Measurements from ENCODE around the gene TRIM17.
"Not testable (repeated sequence)": the region's sequence is repeated elsewhere in the genome, so short reads cannot be mapped to it uniquely, and the experiment has no call there.

The TRIM17 gene

GRCh38 chr1:228446852-228447251, 30.2 kb upstream of the TRIM17 start:
- DNase-seq = no peak

- DNase-seq = peak in 1 of 2 donors; percentile 26
Observed at GRCh38 chr1:228445843-228446650, 29.4 kb upstream of the TRIM17 start.

GRCh38 chr1:228445490-228445842, 28.8 kb upstream of the TRIM17 start:
- no peak for DNase-seq

GRCh38 chr1:228443395-228443794, 26.7 kb upstream of the TRIM17 start:
- DNase-seq = no peak

- no peak for DNase-seq
Observed at GRCh38 chr1:228440761-228441500, 24.3 kb upstream of the TRIM17 start.

GRCh38 chr1:228438266-228438665, 21.6 kb upstream of the TRIM17 start:
- DNase-seq = no peak

- no peak for DNase-seq
Observed at GRCh38 chr1:228437424-228437962, 20.8 kb upstream of the TRIM17 start.

GRCh38 chr1:228434689-228435088, 18.0 kb upstream of the TRIM17 start:
- DNase-seq = no peak

- DNase-seq = not testable (repeated sequence)
Observed at GRCh38 chr1:228433337-228434053, 16.8 kb upstream of the TRIM17 start.

- no peak for DNase-seq
Observed at GRCh38 chr1:228430243-228430642, 13.6 kb upstream of the TRIM17 start.

GRCh38 chr1:228429698-228430097, 13.0 kb upstream of the TRIM17 start:
- DNase-seq = no peak

- DNase-seq = no peak
Observed at GRCh38 chr1:228429007-228429406, 12.3 kb upstream of the TRIM17 start.

GRCh38 chr1:228428412-228428811, 11.8 kb upstream of the TRIM17 start:
- no peak for DNase-seq

GRCh38 chr1:228426518-228427175, 10.0 kb upstream of the TRIM17 start:
- no peak for DNase-seq

- DNase-seq = no peak
Observed at GRCh38 chr1:228424685-228425660, 8.3 kb upstream of the TRIM17 start.

GRCh38 chr1:228423404-228424053, 6.9 kb upstream of the TRIM17 start:
- DNase-seq = no peak

- no peak for DNase-seq
Observed at GRCh38 chr1:228420968-228421826, 4.5 kb upstream of the TRIM17 start.

GRCh38 chr1:228417483-228418203, 982 bp upstream of the TRIM17 start:
- no peak for DNase-seq

- DNase-seq = no peak
Observed at GRCh38 chr1:228417061-228417460, 400 bp upstream of the TRIM17 start.
